Endothelial cell of umbilical vein (primary cell): Measurements from ENCODE around the gene FAM53B. TPM values are rescaled to one million over a fixed set of nuclear protein-coding genes. Genes with fewer than 3 reads are reported as not detected.

Experiments
- BruUV-seq: library from RNA; stranded (reverse); fragments of 400-500 nt; replicated peaks from 2 replicates; lab custom pipeline; 2021; lab: Mats Ljungman, UMichigan
- CTCF ChIA-PET: fragments of 300-600, 350-600 bp; sonication (Branson Sonifier 250); formaldehyde crosslinking; loops from one replicate; lab custom pipeline; 2021; ENCODE audit warnings: antibody characterized with exemption, inconsistent platforms; lab: Charles Lee
- POLR2A ChIA-PET: fragments of 300-600, 350-600 bp; sonication (Branson Sonifier 250); formaldehyde crosslinking; loops from one replicate; lab custom pipeline; 2021; ENCODE audit warnings: antibody characterized with exemption, inconsistent platforms; lab: Charles Lee
- DNase-seq: peaks from one replicate; pipeline ENCODE4 v3.0.0-alpha.2; 2011; ENCODE audit warnings: low read depth, low spot score
- FAIRE-seq: peaks from 2 replicates; lab custom pipeline; 2011; peaks lifted over from hg19 to GRCh38; lab: Jason Lieb, UNC
- H2AFZ ChIP-seq: 2 replicates; pipeline ENCODE4 v1.6.0; 2012; ENCODE audit warnings: low read depth, low read length, control low read depth, inconsistent platforms
- H3K27ac ChIP-seq: 2 replicates; pipeline ENCODE4 v1.5.1; 2011; ENCODE audit warnings: low read depth, mild to moderate bottlenecking, control low read depth, low read length, moderate library complexity; ENCODE audit not compliant: insufficient read depth
- H3K27me3 ChIP-seq, 2 experiments: 2 replicates each; pipeline versions ENCODE4 v1.6.0 to v1.6.1; 2011; ENCODE audit warnings: low read length in 2 of 2, mixed read lengths in 1 of 2; ENCODE audit not compliant: control insufficient read depth in 2 of 2, insufficient read depth in 2 of 2
- H3K36me3 ChIP-seq, 2 experiments: 2 replicates in 1 of 2; 3 replicates in 1 of 2; pipeline ENCODE4 v1.5.1; 2011; ENCODE audit warnings: low read length in 2 of 2, mild to moderate bottlenecking in 1 of 2, moderate library complexity in 1 of 2; ENCODE audit not compliant: control insufficient read depth in 2 of 2, insufficient read depth in 2 of 2; ENCODE audit errors: extremely low read depth in 1 of 2
- H3K4me1 ChIP-seq: 3 replicates; pipeline ENCODE4 v1.5.1; 2011; ENCODE audit warnings: mild to moderate bottlenecking, low read length; ENCODE audit not compliant: control insufficient read depth, insufficient read depth; ENCODE audit errors: extremely low read depth
- H3K4me2 ChIP-seq: 2 replicates; pipeline ENCODE4 v1.6.1; 2011; ENCODE audit warnings: low read length, control low read depth, mixed read lengths; ENCODE audit not compliant: insufficient read depth
- H3K4me3 ChIP-seq, 3 experiments: fragments of 200-600 bp in 1 of 3; sonication (generic), shearing (Covaris generic) in 1 of 3; replicated peaks in 1 of 3; 2 replicates each; pipeline ENCODE4 v1.5.1; 2011 to 2016; ENCODE audit warnings: control low read depth in 3 of 3, low read length in 3 of 3, mild to moderate bottlenecking in 2 of 3, inconsistent platforms in 1 of 3, low read depth in 1 of 3, moderate library complexity in 1 of 3; ENCODE audit not compliant: insufficient read depth in 1 of 3
- H3K79me2 ChIP-seq: 2 replicates; pipeline ENCODE4 v1.6.0; 2012; ENCODE audit warnings: low read length, inconsistent platforms; ENCODE audit not compliant: control insufficient read depth, insufficient read depth
- H3K9ac ChIP-seq: replicated peaks from 2 replicates; pipeline ENCODE3; 2011; ENCODE audit warnings: low read length, control low read depth; ENCODE audit not compliant: insufficient read depth; ENCODE audit errors: extremely low read depth
- H3K9me1 ChIP-seq: replicated peaks from 3 replicates; pipeline ENCODE4 v1.6.0; 2011; ENCODE audit warnings: mild to moderate bottlenecking, low read length; ENCODE audit not compliant: control insufficient read depth, insufficient read depth; ENCODE audit errors: extremely low read depth
- H3K9me3 ChIP-seq: replicated peaks from 2 replicates; pipeline ENCODE4 v1.5.1; 2012; ENCODE audit warnings: low read length, inconsistent platforms; ENCODE audit not compliant: control insufficient read depth, insufficient read depth
- H4K20me1 ChIP-seq: replicated peaks from 2 replicates; pipeline ENCODE3; 2011; ENCODE audit warnings: mild to moderate bottlenecking, low read length; ENCODE audit not compliant: control insufficient read depth, insufficient read depth; ENCODE audit errors: extremely low read depth
- CTCF ChIP-seq, 2 donors: IDR thresholded peaks; 1 replicate in 1 of 2; 2 replicates in 1 of 2; pipeline ENCODE4 v1.5.1; 2011; ENCODE audit warnings: low read length in 2 of 2, mild to moderate bottlenecking in 2 of 2, moderate library complexity in 2 of 2, control low read depth in 1 of 2, inconsistent platforms in 1 of 2, low read depth in 1 of 2; ENCODE audit not compliant: insufficient read depth in 1 of 2; ENCODE audit errors: extremely low read depth in 1 of 2
- EZH2 ChIP-seq: IDR thresholded peaks from 2 replicates; pipeline ENCODE4 v1.6.1; 2012; ENCODE audit warnings: borderline replicate concordance, low read depth, mild to moderate bottlenecking, moderate library complexity, low read length, inconsistent platforms; ENCODE audit not compliant: severe bottlenecking
- FOS ChIP-seq: IDR thresholded peaks from 2 replicates; pipeline ENCODE4 v1.6.1; 2011; ENCODE audit warnings: mild to moderate bottlenecking, low read length, moderate library complexity, borderline replicate concordance; ENCODE audit not compliant: insufficient read depth
- GATA2 ChIP-seq: IDR thresholded peaks from 2 replicates; pipeline ENCODE4 v1.7.0; 2011; ENCODE audit warnings: low read depth, mild to moderate bottlenecking, moderate library complexity, mixed read lengths, low read length; ENCODE audit not compliant: insufficient read length, insufficient read depth
- JUN ChIP-seq: IDR thresholded peaks from 2 replicates; pipeline ENCODE4 v1.6.1; 2011; ENCODE audit warnings: borderline replicate concordance, low read depth; ENCODE audit not compliant: insufficient read length, insufficient read depth
- MAX ChIP-seq: IDR thresholded peaks from 2 replicates; pipeline ENCODE4 v1.6.1; 2011; ENCODE audit not compliant: insufficient read depth, insufficient read length
- MYC ChIP-seq: IDR thresholded peaks from one replicate; pipeline ENCODE4 v1.6.1; 2011; ENCODE audit warnings: mild to moderate bottlenecking, low read depth, low read length
- POLR2A ChIP-seq: IDR thresholded peaks from 2 replicates; pipeline ENCODE4 v1.6.1; 2012; ENCODE audit warnings: low read depth, mild to moderate bottlenecking, control low read depth, low read length
- POLR2AphosphoS5 ChIP-seq: IDR thresholded peaks from 2 replicates; pipeline ENCODE4 v1.6.1; 2012; ENCODE audit warnings: low read depth, mild to moderate bottlenecking, control low read depth, low read length, moderate library complexity; ENCODE audit not compliant: insufficient read depth
- dilution Hi-C: fragments of 300-500 bp; cut with MboI; formaldehyde crosslinking; loops from one replicate; pipeline ENCODE4 v1.15.0; 2019; ENCODE audit warnings: low sequenced_read_pairs; ENCODE audit not compliant: extremely low pct_ligation_motif_present
- intact Hi-C: fragments of 100-400 bp; cut with micrococcal nuclease; formaldehyde crosslinking; loops from one replicate; pipeline ENCODE4 v1.10.0; 2022
- polyA plus RNA-seq, 4 experiments: library from polyadenylated mRNA; depleted of rRNA in 3 of 4; stranded (reverse) in 3 of 4; unstranded in 1 of 4; fragments of >200 nt; gene quantifications; 2 replicates each; pipeline versions ENCODE4 v1.2.1 to v1.2.3, GENCODE V29; 2011 to 2012; ENCODE audit warnings: missing spikeins in 1 of 4
- total RNA-seq: library from RNA; stranded (reverse); gene quantifications from 2 replicates; pipeline ENCODE4 v1.2.3, GENCODE V29; 2021

FAM53B gene
- total and polyA plus RNA-seq, 2 donors (not counting 3 experiments of a cell fraction or from before 2014, with no cell fraction given) = 8.5 to 21.1 TPM

- ChIA-PET CTCF (no interaction called here), POLR2A (no interaction called here)
- Histone ChIP-seq H3K27ac (no peak overlapping the region), H3K9ac (no peak overlapping the region), H3K4me2 (no peak overlapping the region), H3K36me3 (no peaks in the 10 kb centered on the region), H3K4me3 (no peak overlapping the region), H3K79me2 (no peaks in the 10 kb centered on the region), H4K20me1 (no peaks in the 10 kb centered on the region), H3K9me3 (no peaks in the 10 kb centered on the region), H2AFZ (no peak overlapping the region), H3K27me3 (no peaks in the 10 kb centered on the region), H3K4me1 (no peaks in the 10 kb centered on the region), H3K9me1 (no peaks in the 10 kb centered on the region)
- dilution Hi-C loops (no loop called here), intact Hi-C loops (no loop called here)
- TF ChIP-seq MYC = no peak
- TF ChIP-seq CTCF (IDR thresholded peaks at IDR 0.05; ENCODE audit: extremely low read depth in 1 of 2, insufficient read depth in 1 of 2, low read depth in 1 of 2, low read length in 2 of 2) = no peak
- TF ChIP-seq JUN = no peak
- no peak for TF ChIP-seq FOS
- TF ChIP-seq POLR2AphosphoS5 = no peak
- TF ChIP-seq GATA2 = no peak
- TF ChIP-seq POLR2A = no peak
- no peak for TF ChIP-seq EZH2
- TF ChIP-seq MAX = no peak
- FAIRE-seq = no peak
- BruUV-seq = no TSS peak
- no peak for DNase-seq
These were observed 118.3 kb downstream of the FAM53B start for GRCh38 chr10:124625831-124626238.
